ENCODE data around the gene MED22.
"Not testable (repeated sequence)": the region's sequence is repeated elsewhere in the genome, so short reads cannot be mapped to it uniquely, and the experiment has no call there.

MED22 gene

DNA sequence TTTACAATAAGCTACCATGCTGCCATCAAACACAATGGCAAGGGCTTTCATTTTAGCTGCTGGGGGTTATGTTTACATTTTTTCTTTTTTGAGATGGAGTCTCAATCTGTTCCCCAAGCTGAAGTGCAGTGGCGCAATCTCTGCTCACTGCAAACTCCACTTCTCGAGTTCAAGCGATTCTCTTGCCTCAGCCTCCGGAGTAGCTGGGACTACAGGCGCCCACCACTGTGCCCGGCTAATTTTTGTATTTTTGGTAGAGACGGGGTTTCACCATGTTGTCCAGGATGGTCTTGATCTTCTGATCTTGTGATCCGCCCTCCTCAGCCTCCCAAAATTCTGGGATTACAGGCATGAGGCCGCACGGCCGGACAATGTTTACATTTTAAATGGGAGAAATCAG lies 13.0 kb downstream of the MED22 start:
- not testable (repeated sequence) for DNase-seq (ENCODE audit: low read depth in 2 of 2)

DNA sequence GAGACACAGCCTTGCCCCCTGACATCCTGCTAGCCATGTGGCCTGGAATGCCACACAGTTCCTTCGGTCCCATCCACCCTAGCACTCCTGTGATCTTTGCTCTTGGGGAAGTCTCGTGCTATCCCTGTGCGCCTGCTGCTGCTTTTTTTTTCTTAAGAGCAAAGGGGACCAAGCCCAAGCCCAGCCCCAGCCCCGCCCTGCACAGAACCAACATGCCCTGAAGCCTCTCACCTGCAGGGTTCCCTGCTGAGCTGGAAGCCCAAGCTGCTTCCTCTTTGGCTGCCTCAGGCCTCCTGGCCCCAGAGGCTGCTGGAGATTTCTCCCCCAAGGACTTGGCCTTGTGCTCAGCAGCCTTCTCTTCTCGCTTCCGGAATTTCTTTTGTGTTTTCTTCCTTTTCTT lies 13.8 kb downstream of the MED22 start:
- DNase-seq (ENCODE audit: low read depth in 2 of 2), result no peak

DNA sequence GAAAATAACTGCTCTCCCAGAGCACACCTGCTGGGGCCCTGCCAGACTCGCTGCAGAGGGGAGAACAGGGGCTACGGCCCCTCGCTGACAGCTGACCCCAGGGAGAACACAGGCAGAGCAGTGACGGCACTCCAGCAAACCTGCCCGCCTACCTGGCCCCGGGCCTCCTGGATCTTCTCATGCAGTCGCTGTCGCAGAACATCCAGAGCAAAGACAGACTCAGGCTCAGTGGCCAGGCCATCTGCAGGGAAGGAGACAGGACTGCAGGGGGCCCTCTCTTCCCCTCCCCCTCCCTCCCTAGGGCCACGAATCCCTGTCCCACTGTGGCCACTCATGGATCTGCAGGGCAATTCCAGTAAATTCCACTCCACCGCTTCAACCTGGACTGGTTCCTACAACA lies 14.4 kb downstream of the MED22 start:
- DNase-seq (ENCODE audit: low read depth in 2 of 2), result no peak

DNA sequence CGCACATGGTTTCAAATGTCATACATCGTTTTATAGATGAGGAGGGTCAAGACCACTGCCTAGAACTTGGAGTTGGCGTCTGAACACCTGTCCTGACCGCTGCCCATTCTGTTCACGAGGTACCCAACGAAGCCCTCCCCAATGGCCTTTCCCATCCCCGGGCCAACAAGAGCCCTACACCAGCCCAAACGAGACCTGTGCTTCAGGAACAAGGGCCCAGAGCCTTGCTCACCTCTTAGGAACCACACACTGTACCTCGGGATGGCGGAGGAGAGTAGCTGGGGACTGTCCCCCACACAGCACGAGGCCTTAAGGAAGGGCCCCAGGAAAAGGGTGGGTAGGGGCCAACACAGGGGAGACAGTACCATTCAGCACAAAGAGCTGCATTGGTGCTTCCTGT lies 14.9 kb downstream of the MED22 start:
- DNase-seq (ENCODE audit: low read depth in 2 of 2), result no peak

DNA sequence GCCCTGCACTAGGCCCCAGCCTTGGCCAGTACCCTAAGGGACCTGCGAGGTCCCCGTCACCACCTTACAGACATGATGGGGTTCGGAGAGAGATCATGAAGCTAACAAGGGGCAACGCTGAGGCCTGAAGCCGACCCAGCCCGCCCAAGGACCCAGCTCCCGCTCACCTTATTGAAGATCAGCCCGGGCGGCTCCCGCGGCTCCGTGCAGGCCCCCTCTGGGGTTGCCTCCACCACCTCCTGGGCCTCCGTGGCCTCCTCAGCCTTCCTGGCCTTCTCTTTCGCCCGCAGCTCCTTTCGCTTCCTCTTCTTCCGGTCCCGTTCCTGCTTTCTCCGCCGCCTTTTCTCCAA lies 15.6 kb downstream of the MED22 start:
- DNase-seq (ENCODE audit: low read depth in 2 of 2), result no peak

DNA sequence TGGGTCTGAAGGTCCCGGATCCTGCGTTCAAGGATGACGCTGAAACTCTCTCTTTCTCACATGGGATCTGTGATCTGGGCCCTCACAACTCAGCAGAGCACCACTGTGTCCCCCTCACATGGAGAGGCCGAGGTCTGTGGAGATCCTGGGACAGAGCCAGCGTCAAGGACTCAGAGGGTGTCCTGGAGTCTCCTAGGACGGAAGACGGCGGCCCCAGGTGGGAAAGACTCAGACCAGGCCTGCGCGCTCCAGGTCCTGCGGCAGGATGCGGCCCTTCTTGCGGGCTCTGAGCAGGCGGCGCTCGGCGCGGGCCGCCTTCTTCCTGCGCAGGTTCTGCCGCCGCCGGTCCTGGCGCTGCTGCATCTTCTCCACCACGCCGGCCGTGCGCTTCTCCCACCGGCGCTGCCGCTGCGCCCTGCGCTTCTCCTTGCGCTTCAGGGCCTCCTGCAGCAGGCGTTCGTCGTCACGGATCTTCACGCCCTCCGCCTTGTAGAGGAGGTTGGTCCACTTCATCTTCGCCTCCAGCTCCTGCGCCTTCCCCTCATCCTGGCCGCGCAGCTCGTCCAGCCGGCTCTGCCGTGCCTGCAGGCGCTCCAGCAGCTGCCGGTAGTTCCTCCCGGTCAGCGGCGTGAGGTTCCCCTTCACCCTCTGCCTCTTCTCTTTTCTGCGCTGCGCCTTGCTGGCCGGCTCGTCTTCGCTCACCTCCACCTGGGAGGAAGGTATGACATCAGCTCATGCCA lies 16.1 kb downstream of the MED22 start:
- no peak for DNase-seq (ENCODE audit: low read depth in 2 of 2)

DNA sequence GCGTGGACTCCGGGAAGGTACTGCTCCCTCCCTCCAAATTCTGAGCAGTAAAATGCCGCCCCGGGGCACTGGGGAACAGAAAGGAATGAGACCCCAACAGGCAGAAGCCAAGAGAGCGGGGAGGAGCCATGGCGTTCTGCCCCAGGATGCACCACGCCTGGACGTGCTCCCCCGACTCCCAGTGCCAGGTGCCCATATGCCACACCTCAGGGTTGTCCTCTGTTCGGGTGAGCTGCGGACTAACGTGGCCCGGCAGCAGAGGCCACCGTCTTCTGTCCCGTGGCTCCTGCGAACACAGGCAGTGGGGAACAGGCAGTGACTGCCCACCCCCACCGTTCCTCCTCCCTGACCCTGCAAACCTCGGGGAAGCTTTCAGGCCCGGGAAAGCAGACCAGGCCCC lies 16.7 kb downstream of the MED22 start:
- no peak for DNase-seq (ENCODE audit: low read depth in 2 of 2)

DNA sequence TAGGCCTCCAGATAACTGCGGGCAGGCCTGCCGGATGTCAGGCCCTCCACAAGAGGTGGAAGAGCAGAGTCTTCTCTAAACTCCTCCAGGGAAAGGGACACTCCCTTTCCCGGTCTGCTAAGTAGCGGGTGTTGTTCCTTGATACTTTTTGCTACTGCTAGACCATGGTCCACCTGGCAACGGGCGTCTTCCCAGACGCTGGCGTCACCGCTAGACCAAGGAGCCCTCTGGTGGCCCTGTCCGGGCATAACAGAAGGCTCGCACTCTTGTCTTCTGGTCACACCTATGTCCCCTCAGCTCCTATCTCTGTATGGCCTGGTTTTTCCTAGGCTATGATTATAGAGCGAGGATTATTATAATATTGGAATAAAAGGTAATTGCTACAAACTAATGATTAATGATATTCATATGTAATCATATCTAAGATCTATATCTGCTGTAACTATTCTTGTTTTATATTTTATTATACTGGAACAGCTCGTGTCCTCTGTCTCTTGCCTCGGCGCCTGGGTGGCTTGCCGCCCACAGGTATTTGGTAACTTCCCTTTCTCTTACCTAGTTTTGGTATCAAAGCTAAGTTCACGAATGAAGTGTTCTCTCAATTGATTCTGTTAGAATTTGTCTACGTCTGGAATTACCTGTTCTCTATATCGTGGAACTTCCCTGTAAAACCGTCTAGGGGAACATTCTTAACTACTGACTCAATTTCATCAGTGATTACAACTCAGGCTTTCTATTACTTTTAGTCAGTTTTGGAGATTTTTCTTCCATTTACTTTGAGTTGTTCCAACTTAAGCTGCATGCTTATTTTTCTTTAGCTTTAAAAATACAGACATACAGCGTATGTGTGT lies 18.4 kb downstream of the MED22 start:
- not testable (repeated sequence) for DNase-seq (ENCODE audit: low read depth in 2 of 2)

DNA sequence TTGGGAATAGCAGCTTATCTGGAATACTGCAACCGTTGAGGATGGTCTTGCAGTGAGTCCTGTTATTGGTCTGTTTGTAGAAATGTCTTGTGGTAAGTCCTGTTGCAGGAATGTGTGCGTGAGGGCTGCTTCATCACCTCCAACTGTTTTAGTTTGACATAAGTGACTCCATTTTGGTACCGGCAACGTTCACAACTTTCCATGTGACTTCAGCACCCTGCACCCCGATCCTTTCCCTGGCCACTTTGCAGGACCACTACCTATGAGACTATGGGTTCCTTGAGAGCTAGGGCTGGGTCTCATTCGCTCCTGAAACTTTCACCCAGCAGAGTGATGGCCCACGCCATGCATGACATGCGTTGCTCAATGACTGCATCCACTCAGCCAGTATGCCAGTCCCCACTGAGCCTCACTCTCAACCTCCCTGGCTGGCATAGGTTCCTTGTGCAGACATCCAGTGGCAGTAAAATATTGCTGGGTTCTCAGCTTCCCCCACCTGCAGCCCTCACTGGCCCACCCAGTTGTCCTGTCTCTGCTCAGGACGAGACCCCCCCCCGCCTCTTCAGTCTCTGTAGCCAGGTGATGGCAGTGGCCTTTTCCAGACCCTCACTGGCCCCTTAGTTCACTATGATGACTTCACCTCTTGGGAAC lies 20.0 kb downstream of the MED22 start:
- no peak for DNase-seq (ENCODE audit: low read depth in 2 of 2)

DNA sequence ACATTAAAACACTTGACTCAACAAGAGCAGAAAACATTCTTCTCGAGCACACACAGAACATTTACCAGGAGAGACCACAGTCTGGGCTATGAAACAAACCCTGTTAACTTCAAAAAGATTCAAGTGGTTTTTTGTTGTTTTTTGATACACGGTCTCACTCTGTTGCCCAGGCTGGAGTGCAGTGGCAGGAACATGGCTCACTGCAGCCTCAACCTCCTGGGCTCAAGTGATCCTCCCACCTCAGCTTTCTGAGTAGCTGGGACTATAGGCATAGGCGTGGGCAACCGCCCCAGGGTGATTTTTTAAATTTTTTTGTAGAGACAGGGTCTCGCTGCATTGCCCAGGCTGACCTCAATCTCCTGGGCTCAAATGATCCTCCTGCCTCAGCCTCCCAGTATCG lies 20.9 kb downstream of the MED22 start:
- not testable (repeated sequence) for DNase-seq (ENCODE audit: low read depth in 2 of 2)

DNA sequence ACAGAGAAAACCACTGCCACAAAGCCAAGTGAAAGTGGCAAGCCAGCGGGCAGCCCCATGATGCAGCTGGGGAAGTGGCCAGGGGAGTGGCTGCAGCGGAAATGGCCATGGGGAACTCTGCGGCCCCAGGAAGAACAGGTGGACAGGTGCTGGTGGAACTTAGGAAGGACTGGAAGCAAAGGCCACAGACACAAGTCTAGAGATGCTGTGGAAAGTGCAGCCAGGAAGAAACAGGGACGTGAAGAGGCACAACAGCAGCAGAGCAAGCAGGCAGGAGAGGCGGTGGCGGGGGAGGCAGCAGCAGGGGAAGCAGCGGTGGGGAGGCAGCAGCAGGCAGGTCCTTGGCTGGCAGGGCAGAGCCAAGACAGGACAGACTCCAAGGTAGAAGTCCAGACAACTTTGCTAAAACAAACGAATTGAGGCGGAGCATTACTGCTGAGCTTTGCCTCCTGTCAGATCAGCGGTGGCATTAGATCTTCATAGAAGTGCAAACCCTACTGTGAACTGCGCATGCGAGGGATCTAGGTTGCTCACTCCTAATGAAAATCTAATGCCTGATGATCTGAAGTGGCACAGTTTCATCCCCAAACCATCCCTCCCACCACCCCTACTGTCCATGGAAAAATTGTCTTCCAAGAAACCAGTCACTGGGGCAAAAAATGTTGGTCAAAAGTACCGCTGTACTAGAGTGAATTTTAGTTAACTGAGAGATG lies 23.8 kb downstream of the MED22 start:
- no peak for DNase-seq (ENCODE audit: low read depth in 2 of 2)

DNA sequence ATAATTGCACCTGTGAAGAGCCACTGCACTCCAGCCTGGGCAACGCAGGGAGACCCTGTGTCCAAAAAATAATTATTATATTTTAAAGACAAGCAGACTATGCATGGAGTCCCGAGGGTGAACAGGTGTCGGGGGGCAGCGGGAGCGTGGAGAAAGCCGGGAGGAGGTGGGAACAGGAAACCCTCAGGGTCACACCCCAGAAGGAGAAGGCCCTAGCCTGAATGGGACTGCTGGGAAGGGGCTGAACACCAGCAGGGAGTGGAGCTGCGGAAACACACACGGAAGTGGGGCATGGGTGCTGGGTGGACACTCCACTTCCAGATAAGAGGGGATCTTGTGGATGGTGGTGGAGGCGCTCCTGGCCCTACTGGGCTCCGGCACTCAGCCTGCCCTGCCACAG lies 24.7 kb downstream of the MED22 start:
- no peak for DNase-seq (ENCODE audit: low read depth in 2 of 2)

DNA sequence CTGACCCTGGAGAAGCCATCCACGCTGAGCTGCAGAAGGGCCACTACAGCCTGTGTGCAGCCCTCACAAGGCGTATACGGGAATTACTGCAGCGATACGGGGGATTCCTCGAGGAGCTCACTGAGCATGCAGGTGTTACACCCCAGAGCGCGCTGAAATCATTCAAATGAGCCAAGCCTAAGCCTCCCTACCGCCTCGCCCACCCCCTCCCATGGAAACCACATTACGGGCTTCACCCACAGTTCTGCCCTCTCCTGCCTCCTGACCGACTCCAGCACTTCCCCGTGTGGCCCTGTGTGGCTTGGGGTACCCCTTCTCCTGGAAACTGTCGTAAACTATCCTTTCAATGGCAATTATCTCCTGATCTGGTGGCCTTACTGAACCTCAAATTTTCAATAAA lies 25.2 kb downstream of the MED22 start:
- no peak for DNase-seq (ENCODE audit: low read depth in 2 of 2)

DNA sequence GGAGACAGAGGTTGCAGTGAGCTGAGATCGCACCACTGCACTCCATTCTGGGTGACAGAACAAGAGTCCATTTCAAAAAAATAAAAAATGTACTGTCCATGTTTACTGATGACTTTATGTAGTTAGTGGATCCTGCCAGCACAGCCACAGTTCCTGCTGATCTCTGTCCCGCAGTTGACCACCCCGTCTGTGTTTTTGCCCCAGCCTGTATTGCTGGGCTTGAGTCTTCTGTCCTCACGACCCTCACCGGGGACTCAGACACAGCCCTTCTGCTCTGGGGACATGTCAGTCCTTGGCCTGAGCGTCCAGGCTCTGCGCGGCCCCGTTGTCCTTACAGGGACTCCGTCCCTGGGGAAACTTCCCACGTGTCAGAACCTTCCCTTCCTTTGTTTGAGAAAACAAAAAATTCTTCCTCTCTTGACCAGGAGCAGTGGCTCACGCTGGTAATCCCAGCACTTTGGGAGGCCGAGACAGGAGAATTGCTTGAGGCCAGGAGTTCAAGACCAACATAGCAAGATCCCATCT lies 26.5 kb downstream of the MED22 start:
- no peak for DNase-seq (ENCODE audit: low read depth in 2 of 2)

DNA sequence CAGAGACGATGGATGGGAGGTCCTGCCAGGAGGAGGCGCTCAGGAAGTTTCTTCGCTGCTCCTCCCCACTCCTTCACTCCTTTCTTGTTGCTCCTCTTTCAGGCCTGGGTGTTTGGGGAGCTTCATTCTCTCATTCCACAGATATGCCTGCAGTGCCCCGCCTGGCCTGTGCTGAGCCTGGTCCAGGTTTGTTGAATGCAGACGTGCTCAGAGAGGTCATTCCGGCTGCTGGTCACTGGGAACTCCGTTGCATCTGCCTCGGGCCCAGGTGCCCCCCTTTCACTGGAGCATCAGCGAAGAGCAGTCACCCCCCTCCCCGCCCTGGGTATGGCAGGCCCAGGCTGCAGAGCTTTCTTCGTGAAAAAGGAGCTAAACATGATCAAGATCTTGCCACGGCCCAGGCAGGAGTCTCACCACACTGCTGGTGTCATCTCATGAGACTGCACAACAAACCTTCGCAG lies 27.5 kb downstream of the MED22 start:
- DNase-seq (ENCODE audit: low read depth in 2 of 2), result no peak

DNA sequence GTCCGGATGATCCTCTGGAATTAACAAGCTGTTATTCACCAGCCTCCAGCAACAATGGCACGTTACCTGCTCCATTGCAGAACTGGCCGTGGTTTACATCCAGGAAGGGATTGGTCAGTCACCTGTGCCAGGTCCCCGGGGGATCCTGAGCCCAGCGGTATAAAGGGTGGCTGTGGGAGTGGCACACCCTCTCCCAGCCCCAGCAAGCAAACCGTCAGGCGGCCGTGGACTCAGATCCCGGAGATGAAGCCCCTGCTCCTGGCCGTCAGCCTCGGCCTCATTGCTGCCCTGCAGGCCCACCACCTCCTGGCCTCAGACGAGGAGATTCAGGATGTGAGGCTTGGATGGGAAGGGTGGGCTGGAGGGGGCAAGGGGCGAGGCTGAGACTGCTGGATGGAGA lies 30.4 kb downstream of the MED22 start:
- DNase-seq (ENCODE audit: low read depth in 2 of 2), result not testable (repeated sequence)

DNA sequence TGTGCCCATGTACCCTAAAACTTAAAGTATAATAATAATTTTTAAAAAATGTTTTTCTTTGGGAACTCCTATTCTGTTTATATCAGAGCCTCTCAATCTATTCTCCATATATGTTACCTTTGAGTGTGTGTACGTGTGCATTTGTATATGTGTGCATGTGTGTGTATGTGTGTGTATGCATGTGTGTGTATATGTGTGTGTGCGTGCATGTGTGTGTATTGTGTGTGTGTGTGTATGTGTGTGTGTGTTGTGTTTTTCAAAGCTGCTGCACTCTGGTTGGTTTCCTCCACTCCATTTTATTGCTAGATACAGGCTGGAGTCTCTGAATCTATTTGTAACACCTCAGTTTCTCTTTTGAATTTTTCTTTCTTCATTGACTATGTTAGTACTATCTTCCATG lies 31.9 kb downstream of the MED22 start:
- no peak for DNase-seq (ENCODE audit: low read depth in 2 of 2)

DNA sequence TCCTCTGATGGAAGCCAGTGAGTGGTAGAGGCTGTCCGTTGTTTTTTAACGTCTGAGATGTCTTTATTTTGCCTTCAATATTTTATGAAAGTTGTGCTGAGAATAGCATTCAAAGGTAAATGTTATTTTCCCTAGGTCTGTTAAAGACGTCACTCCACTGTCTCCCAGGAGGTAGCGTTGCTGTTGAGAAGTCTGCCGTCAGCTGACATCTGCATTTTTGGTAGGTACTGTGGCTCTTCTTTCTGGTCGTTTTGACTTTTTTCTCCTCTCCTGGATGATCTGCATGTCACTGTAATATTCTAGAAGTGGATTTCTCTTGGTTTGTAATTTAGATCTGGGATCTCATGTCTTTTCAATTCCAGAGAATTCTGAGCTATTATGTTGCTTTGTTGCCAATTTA lies 38.3 kb downstream of the MED22 start:
- DNase-seq (ENCODE audit: low read depth in 2 of 2), result no peak

DNA sequence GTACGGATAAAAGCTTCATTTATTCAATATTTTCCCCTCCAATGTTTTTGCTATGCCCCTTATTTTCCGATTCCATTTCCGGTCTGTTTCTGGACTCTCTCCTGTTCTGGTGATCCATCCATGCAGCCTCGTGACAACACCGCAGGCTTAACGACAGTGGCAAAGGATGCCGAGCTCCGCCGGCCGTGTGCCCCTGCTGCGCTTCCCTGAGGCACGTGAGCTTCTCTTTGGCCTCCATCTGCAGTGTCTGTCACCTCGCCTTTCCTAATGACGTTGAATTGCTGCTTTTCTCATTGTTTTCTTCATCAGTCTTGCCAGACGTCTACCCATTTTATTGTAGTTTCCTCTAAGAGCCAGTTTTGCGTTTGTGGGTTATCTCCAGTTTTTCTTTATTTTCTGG lies 40.6 kb downstream of the MED22 start:
- no peak for DNase-seq (ENCODE audit: low read depth in 2 of 2)

DNA sequence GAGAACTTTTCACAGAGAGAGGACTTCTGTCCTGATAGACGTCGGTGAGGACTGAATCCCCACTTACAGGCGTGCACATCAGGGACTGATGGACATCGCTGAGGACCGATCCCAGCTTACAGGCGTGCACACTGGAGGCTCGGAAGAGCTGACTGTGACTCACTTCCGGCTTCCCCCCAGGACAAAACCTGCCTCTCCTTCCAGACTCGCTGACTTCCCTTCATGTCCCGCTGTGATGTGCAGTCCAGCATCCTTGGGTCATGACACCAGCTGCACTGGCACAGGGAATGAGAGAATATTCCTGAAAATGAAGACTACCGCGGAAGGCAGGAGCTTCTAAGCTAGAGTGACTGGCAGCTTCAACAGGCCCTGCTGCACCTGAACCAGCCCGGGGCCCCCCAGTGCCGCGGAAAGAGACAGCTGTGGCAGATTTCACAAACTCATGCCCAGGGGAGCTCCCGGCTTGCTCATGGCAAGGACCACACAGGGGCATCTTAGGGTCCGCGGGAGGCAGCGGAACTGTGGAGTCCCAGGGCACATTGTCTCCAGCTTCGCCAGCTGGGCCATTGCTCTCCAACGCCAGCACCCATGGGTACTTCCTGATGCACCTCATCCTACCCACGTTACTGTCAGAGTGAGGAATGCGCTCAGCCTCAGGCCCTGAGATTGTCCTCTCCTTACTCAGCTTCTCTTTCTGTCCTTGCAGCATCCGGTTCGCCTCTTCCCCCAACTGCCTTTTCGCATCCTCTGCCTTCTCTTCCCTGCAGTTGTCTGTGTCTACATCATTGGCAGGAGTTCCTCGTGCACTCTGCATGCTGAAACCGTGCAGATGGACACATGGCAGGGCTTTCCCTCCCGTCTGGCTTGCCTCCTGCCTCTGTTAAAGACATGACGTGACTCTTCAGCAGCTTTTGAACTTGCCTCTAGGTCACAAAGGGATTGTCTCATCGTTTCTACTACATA lies 41.4 kb downstream of the MED22 start:
- no peak for DNase-seq (ENCODE audit: low read depth in 2 of 2)

DNA sequence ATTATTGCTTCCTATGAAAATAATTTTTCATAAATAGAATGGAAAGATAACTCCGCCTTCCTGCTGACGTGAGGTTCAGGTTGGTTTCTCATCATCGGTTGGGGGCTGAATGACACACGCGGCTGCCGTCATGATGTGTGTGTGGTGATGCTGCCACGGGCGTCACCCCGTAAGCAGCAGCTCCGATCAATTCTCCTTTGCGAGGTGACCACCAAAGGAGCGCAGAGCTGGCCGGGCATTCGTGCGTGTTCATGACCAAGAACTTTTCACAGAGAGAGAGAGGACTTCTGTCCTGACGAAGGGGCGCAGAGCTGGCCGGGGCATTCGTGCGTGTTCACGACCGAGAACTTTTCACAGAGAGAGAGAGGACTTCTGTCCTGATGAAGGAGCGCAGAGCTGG lies 42.2 kb downstream of the MED22 start:
- no peak for DNase-seq (ENCODE audit: low read depth in 2 of 2)
